ENCODE results near the gene POLL.
"Not testable (repeated sequence)": the region's sequence is repeated elsewhere in the genome, so short reads cannot be mapped to it uniquely, and the experiment has no call there.

The POLL gene

GRCh38 chr10:101587725-101588653, at the start of gene POLL, which contains the start of gene DPCD:
Gene POLL, minus strand, starts transcription at chr10:101588257. Its CDS starts 897 bp downstream, at chr10:101587360.
Gene DPCD, plus strand, starts transcription at chr10:101588321. Its CDS starts 16 bp downstream, at chr10:101588337.
- Histone ChIP-seq H3K4me1 (ENCODE audit: control insufficient read depth, insufficient read depth, low read length) (peaks cover 4% of the 10 kb centered on the region), H3K27me3 (ENCODE audit: control insufficient read depth, insufficient read depth, low read length) (no peaks in the 10 kb centered on the region), H3K4me3 (ENCODE audit: low read length) (peak within 1 kb of the TSS; percentile 97), H3K36me3 (ENCODE audit: control insufficient read depth, insufficient read depth, low read length) (peaks cover 15% of the 10 kb centered on the region), H3K27ac (ENCODE audit: low read depth, low read length) (peak within 1 kb of the TSS; percentile 51), H3K9ac (ENCODE audit: low read length) (peak within 1 kb of the TSS; percentile 63)

DNA sequence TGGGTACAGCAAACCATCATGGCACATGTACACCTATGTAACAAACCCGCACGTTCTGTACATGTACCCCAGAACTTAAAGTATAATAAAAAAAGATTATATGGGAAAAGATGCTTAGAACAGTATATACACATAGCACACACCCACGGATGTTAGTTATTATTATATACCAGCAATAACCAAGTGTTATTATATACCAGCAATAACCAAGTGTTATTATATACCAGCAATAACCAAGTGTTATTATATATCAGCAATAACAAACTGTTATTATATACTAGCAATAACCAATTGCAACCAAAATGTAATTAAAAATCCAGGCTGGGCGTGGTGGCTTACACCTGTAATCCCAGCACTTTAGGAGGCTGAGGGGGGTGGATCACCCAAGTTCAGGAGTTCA, 45.5 kb upstream of the POLL start:
- H3K4me1 ChIP-seq (ENCODE audit: control insufficient read depth, insufficient read depth, low read length); H3K36me3 ChIP-seq (ENCODE audit: control insufficient read depth, insufficient read depth, low read length); H3K4me3 ChIP-seq (ENCODE audit: low read length); H3K9ac ChIP-seq (ENCODE audit: low read length); H3K27me3 ChIP-seq (ENCODE audit: control insufficient read depth, insufficient read depth, low read length); H3K27ac ChIP-seq (ENCODE audit: low read depth, low read length): not testable (repeated sequence)

DNA sequence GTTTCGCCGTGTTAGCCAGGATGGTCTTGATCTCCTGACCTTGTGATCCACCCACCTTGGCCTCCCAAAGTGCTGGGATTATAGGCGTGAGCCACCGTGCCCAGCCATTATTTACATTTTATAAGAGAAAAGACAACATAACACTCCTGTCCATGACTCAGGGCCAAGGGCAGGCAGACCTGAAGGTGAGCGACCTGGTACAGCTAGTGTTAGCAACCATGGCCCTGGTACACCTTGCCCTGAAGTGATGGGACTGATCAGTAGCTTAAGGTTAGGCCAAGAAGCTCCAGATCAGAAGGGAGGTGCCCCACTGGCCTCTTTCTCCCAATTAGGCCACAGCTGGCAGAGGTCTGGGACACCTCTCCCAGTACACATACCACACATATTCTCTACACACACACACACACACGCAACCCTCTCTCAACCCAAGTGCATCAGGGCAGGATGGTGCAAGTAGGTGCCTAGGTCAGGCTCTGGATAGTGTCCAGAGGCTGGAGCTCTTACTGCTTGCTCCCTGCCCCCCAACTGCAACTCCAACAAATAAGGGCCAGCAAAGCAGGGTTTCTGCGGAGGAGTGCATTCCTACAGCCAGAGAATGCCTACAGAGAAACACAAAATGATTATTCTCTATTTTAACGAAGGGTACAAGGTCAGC, 43.9 kb upstream of the POLL start:
- no peak overlapping the region for H3K27ac ChIP-seq (ENCODE audit: low read depth, low read length)
- H3K4me1 ChIP-seq (ENCODE audit: control insufficient read depth, insufficient read depth, low read length) = no peaks in the 10 kb centered on the region
- no peaks in the 10 kb centered on the region for H3K27me3 ChIP-seq (ENCODE audit: control insufficient read depth, insufficient read depth, low read length)
- no peak overlapping the region for H3K9ac ChIP-seq (ENCODE audit: low read length)
- H3K4me3 ChIP-seq (ENCODE audit: low read length) = no peak overlapping the region
- H3K36me3 ChIP-seq (ENCODE audit: control insufficient read depth, insufficient read depth, low read length) = no peaks in the 10 kb centered on the region

GRCh38 chr10:101630633-101630920, 42.5 kb upstream of the POLL start:
- H3K27me3 ChIP-seq (ENCODE audit: control insufficient read depth, insufficient read depth, low read length) = no peaks in the 10 kb centered on the region
- no peak overlapping the region for H3K27ac ChIP-seq (ENCODE audit: low read depth, low read length)
- H3K9ac ChIP-seq (ENCODE audit: low read length) = no peak overlapping the region
- H3K4me3 ChIP-seq (ENCODE audit: low read length) = no peak overlapping the region
- H3K36me3 ChIP-seq (ENCODE audit: control insufficient read depth, insufficient read depth, low read length) = no peaks in the 10 kb centered on the region
- no peaks in the 10 kb centered on the region for H3K4me1 ChIP-seq (ENCODE audit: control insufficient read depth, insufficient read depth, low read length)

DNA sequence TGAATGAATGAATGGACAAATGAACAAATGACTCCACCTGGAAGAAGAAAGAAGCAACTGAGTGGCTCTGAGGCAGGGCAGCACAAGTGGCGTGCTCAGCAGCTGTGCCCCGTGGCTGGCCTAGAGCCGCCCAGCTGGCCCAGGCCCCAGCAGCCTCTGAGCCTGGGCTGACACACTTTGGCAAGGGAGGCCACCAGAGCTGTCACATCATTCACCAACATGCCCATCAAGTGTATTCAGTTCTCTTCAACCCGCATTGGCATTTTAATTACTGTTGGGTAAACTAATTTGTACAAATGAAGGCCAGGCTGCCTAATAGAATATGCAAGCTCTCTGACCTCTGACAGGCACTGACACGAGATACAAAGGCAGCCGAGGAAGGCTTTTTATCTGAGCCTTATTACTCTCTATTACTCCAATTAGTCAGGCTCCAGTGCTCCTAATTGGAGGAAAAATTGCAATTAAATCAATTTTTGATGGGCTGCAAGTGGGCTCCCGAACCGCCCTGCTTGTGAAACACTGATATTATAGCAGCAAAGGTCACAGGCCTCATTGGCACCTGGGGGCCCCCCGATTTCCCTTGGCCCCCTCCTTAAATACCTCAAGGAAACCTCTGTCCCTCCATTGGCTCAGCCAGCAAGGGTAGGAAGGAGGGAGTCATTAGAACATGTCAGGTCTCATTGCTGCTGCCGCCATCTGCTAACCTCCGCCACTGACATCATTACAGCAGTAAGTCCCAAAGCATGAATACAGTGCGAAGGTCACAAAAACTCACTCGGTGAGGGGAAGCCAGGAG, 42.0 kb upstream of the POLL start:
- Histone ChIP-seq H3K9ac (ENCODE audit: low read length) (no peak overlapping the region), H3K27ac (ENCODE audit: low read depth, low read length) (no peak overlapping the region), H3K4me3 (ENCODE audit: low read length) (no peak overlapping the region), H3K4me1 (ENCODE audit: control insufficient read depth, insufficient read depth, low read length) (no peaks in the 10 kb centered on the region), H3K27me3 (ENCODE audit: control insufficient read depth, insufficient read depth, low read length) (no peaks in the 10 kb centered on the region), H3K36me3 (ENCODE audit: control insufficient read depth, insufficient read depth, low read length) (no peaks in the 10 kb centered on the region)

DNA sequence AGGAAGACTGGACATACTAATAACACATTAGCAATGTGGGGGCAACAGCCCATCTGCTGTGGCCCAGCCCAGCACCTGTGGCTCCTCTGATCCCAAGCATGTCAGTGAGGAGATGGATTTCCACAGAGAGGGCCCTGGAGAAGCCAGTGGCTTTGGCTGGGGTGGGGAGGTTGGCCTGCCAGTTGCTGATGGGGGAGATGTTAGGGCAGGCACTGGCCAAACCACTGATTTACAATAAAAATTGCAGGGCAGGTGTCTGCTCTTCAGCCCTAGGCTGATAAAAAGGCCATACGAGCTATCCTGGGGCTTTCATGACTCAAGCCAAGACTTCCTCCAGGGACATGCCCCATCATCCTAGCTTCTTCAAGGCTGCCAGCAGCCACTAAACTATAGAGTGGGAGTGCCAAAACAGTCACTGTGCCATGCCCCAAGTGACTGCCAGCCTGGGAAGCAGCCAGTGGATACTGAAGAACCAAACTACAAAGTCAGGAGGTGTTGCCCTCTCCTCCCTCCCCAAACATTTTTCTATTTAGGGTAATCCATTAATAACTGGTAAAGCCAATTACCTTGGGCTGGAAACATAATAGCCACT, 37.9 kb upstream of the POLL start:
- Histone ChIP-seq H3K9ac (ENCODE audit: low read length) (no peak overlapping the region), H3K4me3 (ENCODE audit: low read length) (no peak overlapping the region), H3K27me3 (ENCODE audit: control insufficient read depth, insufficient read depth, low read length) (no peaks in the 10 kb centered on the region), H3K36me3 (ENCODE audit: control insufficient read depth, insufficient read depth, low read length) (peaks cover 3% of the 10 kb centered on the region), H3K27ac (ENCODE audit: low read depth, low read length) (no peak overlapping the region), H3K4me1 (ENCODE audit: control insufficient read depth, insufficient read depth, low read length) (no peaks in the 10 kb centered on the region)

GRCh38 chr10:101624526-101625102, 36.6 kb upstream of the POLL start:
- H3K9ac ChIP-seq (ENCODE audit: low read length) = no peak overlapping the region
- H3K27me3 ChIP-seq (ENCODE audit: control insufficient read depth, insufficient read depth, low read length) = no peaks in the 10 kb centered on the region
- H3K36me3 ChIP-seq (ENCODE audit: control insufficient read depth, insufficient read depth, low read length) = peaks cover 7% of the 10 kb centered on the region
- H3K27ac ChIP-seq (ENCODE audit: low read depth, low read length) = no peak overlapping the region
- no peak overlapping the region for H3K4me3 ChIP-seq (ENCODE audit: low read length)
- no peaks in the 10 kb centered on the region for H3K4me1 ChIP-seq (ENCODE audit: control insufficient read depth, insufficient read depth, low read length)

DNA sequence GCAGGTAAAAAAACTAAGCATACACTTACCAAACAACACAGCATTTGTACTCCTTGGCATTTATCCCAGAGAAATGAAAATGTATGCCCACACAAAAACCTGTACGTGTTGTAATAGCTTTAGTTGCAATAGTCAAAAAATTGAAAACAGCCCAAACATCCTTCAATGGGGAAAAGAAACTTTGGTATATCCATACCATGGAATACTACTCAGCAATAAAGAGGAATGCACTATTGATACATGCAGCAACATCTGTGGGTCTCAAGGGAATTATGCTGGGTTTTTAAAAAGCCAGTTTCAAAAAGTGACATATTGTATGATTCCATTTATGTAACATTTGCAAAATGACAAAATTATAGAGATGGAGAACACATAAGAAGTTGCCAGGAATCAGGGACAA, 35.5 kb upstream of the POLL start:
- H3K36me3 ChIP-seq (ENCODE audit: control insufficient read depth, insufficient read depth, low read length) = peaks cover 7% of the 10 kb centered on the region
- H3K27me3 ChIP-seq (ENCODE audit: control insufficient read depth, insufficient read depth, low read length) = no peaks in the 10 kb centered on the region
- H3K27ac ChIP-seq (ENCODE audit: low read depth, low read length) = no peak overlapping the region
- no peak overlapping the region for H3K9ac ChIP-seq (ENCODE audit: low read length)
- no peaks in the 10 kb centered on the region for H3K4me1 ChIP-seq (ENCODE audit: control insufficient read depth, insufficient read depth, low read length)
- H3K4me3 ChIP-seq (ENCODE audit: low read length) = no peak overlapping the region

DNA sequence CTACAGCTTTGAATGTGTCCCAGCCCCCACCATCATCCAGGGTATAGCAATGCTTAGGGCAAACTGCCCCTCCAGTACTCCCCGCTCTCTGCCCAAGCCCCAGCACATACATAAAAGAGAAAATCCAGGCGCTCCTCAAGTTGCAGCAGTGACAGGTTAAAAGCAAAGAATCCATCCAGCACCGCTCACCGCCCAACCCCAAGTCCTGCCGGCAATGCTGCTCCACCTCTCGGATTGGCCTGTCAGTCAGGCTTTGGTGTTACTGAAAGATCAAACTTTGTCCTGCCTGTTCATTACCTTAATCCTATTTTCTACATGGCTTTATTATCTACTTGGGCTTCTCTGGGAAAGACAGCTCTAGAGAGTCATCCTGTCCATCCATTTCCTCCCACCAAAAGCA, 31.9 kb upstream of the POLL start:
- no peak overlapping the region for H3K9ac ChIP-seq (ENCODE audit: low read length)
- no peaks in the 10 kb centered on the region for H3K27me3 ChIP-seq (ENCODE audit: control insufficient read depth, insufficient read depth, low read length)
- peaks cover 13% of the 10 kb centered on the region for H3K36me3 ChIP-seq (ENCODE audit: control insufficient read depth, insufficient read depth, low read length)
- H3K27ac ChIP-seq (ENCODE audit: low read depth, low read length) = no peak overlapping the region
- H3K4me3 ChIP-seq (ENCODE audit: low read length) = no peak overlapping the region
- H3K4me1 ChIP-seq (ENCODE audit: control insufficient read depth, insufficient read depth, low read length) = no peaks in the 10 kb centered on the region

GRCh38 chr10:101618871-101619270, 30.8 kb upstream of the POLL start:
- Histone ChIP-seq H3K9ac (ENCODE audit: low read length) (no peak overlapping the region), H3K4me1 (ENCODE audit: control insufficient read depth, insufficient read depth, low read length) (no peaks in the 10 kb centered on the region), H3K27me3 (ENCODE audit: control insufficient read depth, insufficient read depth, low read length) (no peaks in the 10 kb centered on the region), H3K27ac (ENCODE audit: low read depth, low read length) (no peak overlapping the region), H3K4me3 (ENCODE audit: low read length) (no peak overlapping the region), H3K36me3 (ENCODE audit: control insufficient read depth, insufficient read depth, low read length) (peaks cover 12% of the 10 kb centered on the region)

DNA sequence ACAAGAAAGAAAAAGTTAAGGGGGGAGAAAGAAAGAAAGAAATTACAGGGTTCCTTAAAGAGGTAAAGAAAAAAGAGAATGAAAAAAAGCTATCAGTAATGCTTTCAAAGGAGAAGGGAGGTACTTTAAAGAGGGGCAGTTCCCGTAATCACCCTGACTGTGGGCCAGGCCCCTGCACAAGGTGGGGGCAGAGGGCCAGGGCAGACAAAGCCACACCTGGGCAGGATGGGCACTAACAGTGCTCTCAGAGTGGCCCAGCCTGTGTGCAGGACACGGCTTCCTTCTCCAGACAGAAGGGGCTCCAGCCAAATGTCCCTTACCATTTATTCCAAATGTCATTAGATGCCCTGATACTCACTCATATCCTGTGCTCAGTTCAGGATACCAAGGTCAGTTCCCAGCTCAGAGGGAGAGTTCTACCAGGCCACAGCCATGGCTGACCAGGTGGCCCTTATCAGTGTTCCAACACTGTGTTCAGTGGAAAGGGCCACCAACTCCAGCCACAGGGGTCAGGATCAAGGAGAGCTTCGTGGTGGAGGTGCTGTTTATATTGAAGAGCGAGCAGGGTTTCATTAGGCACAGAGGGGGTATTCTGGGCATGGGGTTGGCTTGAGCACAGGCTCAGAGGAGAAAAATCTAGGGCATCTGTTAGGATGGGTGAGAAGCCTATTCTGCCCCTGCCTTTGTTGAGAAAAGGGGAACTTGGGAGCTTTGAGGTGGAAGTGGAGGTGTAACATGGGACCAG, 29.9 kb upstream of the POLL start:
- Histone ChIP-seq H3K36me3 (ENCODE audit: control insufficient read depth, insufficient read depth, low read length) (peaks cover 10% of the 10 kb centered on the region), H3K27me3 (ENCODE audit: control insufficient read depth, insufficient read depth, low read length) (no peaks in the 10 kb centered on the region), H3K27ac (ENCODE audit: low read depth, low read length) (no peak overlapping the region)

More for the DNA sequence above, 29.9 kb upstream of the POLL start:
- Histone ChIP-seq H3K9ac (ENCODE audit: low read length) (no peak overlapping the region), H3K4me3 (ENCODE audit: low read length) (no peak overlapping the region), H3K4me1 (ENCODE audit: control insufficient read depth, insufficient read depth, low read length) (no peaks in the 10 kb centered on the region)
